H1 (cell line): Measurements from ENCODE around the gene OR2V2. TPM values are rescaled to one million over a fixed set of nuclear protein-coding genes. Genes with fewer than 3 reads are reported as not detected.

Experiments
- CTCF ChIA-PET: fragments of 300-600 bp; sonication (Branson Sonifier 250); formaldehyde crosslinking; loops from one replicate; lab custom pipeline; 2021; ENCODE audit not compliant: partially characterized antibody; lab: Charles Lee
- POLR2A ChIA-PET: fragments of 300-600 bp; sonication (Branson Sonifier 250); formaldehyde crosslinking; loops from one replicate; lab custom pipeline; 2021; ENCODE audit warnings: inconsistent platforms; ENCODE audit not compliant: partially characterized antibody; lab: Charles Lee
- DNase-seq, 2 experiments: peaks; one replicate each; pipeline versions ENCODE4 v3.0.0 to v3.0.0-alpha.2; 2010 to 2022; ENCODE audit warnings: low spot score in 2 of 2, low read depth in 1 of 2, mixed read lengths in 1 of 2
- FAIRE-seq: peaks from 2 replicates; lab custom pipeline; 2011; peaks lifted over from hg19 to GRCh38; lab: Jason Lieb, UNC
- H2AFZ ChIP-seq: 2 replicates; pipeline ENCODE4 v1.8.1; 2012; ENCODE audit warnings: low read length, inconsistent platforms
- H2AK5ac ChIP-seq: 2 replicates; pipeline ENCODE4 v1.6.1; 2013; ENCODE audit warnings: low read depth, low read length
- H2BK120ac ChIP-seq: replicated peaks from 2 replicates; pipeline ENCODE3; 2013; ENCODE audit warnings: low read depth, low read length, inconsistent platforms
- H2BK12ac ChIP-seq: 2 replicates; pipeline ENCODE4 v1.6.1; 2013; ENCODE audit warnings: low read depth, low read length
- H2BK15ac ChIP-seq: 2 replicates; pipeline ENCODE4 v1.6.1; 2013; ENCODE audit warnings: low read length
- H2BK20ac ChIP-seq: 2 replicates; pipeline ENCODE4 v1.6.1; 2013; ENCODE audit warnings: low read length
- H2BK5ac ChIP-seq: 2 replicates; pipeline ENCODE4 v1.6.1; 2013; ENCODE audit warnings: low read depth, low read length
- H3K14ac ChIP-seq: 2 replicates; pipeline ENCODE4 v1.6.1; 2013; ENCODE audit warnings: inconsistent platforms; ENCODE audit not compliant: insufficient read length
- H3K18ac ChIP-seq: 2 replicates; pipeline ENCODE4 v1.6.1; 2013; ENCODE audit warnings: low read length; ENCODE audit errors: extremely low read depth
- H3K23ac ChIP-seq: 2 replicates; pipeline ENCODE4 v1.6.1; 2013; ENCODE audit warnings: inconsistent platforms; ENCODE audit not compliant: insufficient read length
- H3K23me2 ChIP-seq: 2 replicates; pipeline ENCODE4 v1.6.1; 2013; ENCODE audit warnings: low read depth, low read length
- H3K27ac ChIP-seq: 2 replicates; pipeline ENCODE4 v1.6.1; 2011; ENCODE audit warnings: low read depth, low read length, inconsistent platforms
- H3K27me3 ChIP-seq, 4 experiments: replicated peaks in 1 of 4; 1 replicate in 1 of 4; 2 replicates in 3 of 4; pipeline versions ENCODE4 v1.6.1 to v1.8.1; 2011 to 2013; ENCODE audit warnings: low read length in 3 of 4, mild to moderate bottlenecking in 3 of 4, inconsistent platforms in 2 of 4, mixed read lengths in 2 of 4, moderate library complexity in 1 of 4; ENCODE audit not compliant: control insufficient read depth in 3 of 4, insufficient read depth in 3 of 4; ENCODE audit errors: extremely low read depth in 1 of 4
- H3K36me3 ChIP-seq, 4 experiments: 2 replicates each; pipeline versions ENCODE4 v1.6.1 to v1.8.1; 2011 to 2013; ENCODE audit warnings: mild to moderate bottlenecking in 4 of 4, low read length in 3 of 4, moderate library complexity in 2 of 4, control low read depth in 1 of 4, inconsistent platforms in 1 of 4; ENCODE audit not compliant: insufficient read depth in 4 of 4, control insufficient read depth in 2 of 4
- H3K4ac ChIP-seq: replicated peaks from 2 replicates; pipeline ENCODE3; 2013; ENCODE audit warnings: low read length, low read depth, mixed read lengths, inconsistent platforms; ENCODE audit not compliant: insufficient read length
- H3K4me1 ChIP-seq, 4 experiments: replicated peaks in 1 of 4; 1 replicate in 1 of 4; 2 replicates in 3 of 4; pipeline versions ENCODE4 v1.6.1 to v1.8.1; 2011 to 2013; ENCODE audit warnings: low read length in 3 of 4, inconsistent platforms in 2 of 4, mixed read lengths in 1 of 4; ENCODE audit not compliant: insufficient read depth in 4 of 4, control insufficient read depth in 3 of 4
- H3K4me2 ChIP-seq, 2 experiments: 2 replicates each; pipeline versions ENCODE4 v1.6.1 to v1.8.1; 2011 to 2013; ENCODE audit warnings: low read depth in 2 of 2, low read length in 2 of 2, control low read depth in 1 of 2, inconsistent platforms in 1 of 2, mild to moderate bottlenecking in 1 of 2; ENCODE audit not compliant: insufficient read depth in 1 of 2
- H3K4me3 ChIP-seq, 4 experiments: fragments of 200-600, 300-600 bp in 1 of 4; sonication (generic), shearing (Covaris generic), sonication (Bioruptor Twin) in 1 of 4; 2 replicates each; pipeline versions ENCODE4 v1.5.1 to v1.8.1; 2011 to 2016; ENCODE audit warnings: low read length in 4 of 4, low read depth in 3 of 4, control low read depth in 2 of 4, inconsistent platforms in 2 of 4, mild to moderate bottlenecking in 2 of 4, mixed read lengths in 1 of 4, moderate library complexity in 1 of 4; ENCODE audit not compliant: insufficient read depth in 2 of 4; ENCODE audit errors: extremely low read depth in 1 of 4
- H3K56ac ChIP-seq: replicated peaks from 2 replicates; pipeline ENCODE3; 2013; ENCODE audit warnings: low read depth, mild to moderate bottlenecking, mixed read lengths, low read length, inconsistent platforms; ENCODE audit not compliant: insufficient read length
- H3K79me1 ChIP-seq: 2 replicates; pipeline ENCODE4 v1.6.1; 2013; ENCODE audit warnings: low read depth, low read length, control low read depth
- H3K79me2 ChIP-seq, 2 experiments: 2 replicates each; pipeline versions ENCODE4 v1.6.1 to v1.8.1; 2012 to 2013; ENCODE audit warnings: low read length in 2 of 2, mild to moderate bottlenecking in 2 of 2, inconsistent platforms in 1 of 2; ENCODE audit not compliant: insufficient read depth in 2 of 2, control insufficient read depth in 1 of 2
- H3K9ac ChIP-seq, 4 experiments: replicated peaks in 1 of 4; 1 replicate in 1 of 4; 2 replicates in 3 of 4; pipeline versions ENCODE4 v1.6.1 to v1.8.1; 2011 to 2013; ENCODE audit warnings: low read depth in 3 of 4, low read length in 3 of 4, control low read depth in 2 of 4, mild to moderate bottlenecking in 2 of 4, moderate library complexity in 2 of 4, inconsistent platforms in 1 of 4; ENCODE audit errors: extremely low read depth in 1 of 4
- H3K9me3 ChIP-seq, 2 experiments: 2 replicates each; pipeline versions ENCODE4 v1.6.1 to v1.8.1; 2012 to 2013; ENCODE audit warnings: mild to moderate bottlenecking in 2 of 2, moderate library complexity in 2 of 2, control low read depth in 1 of 2, inconsistent platforms in 1 of 2, low read depth in 1 of 2, low read length in 1 of 2, mixed read lengths in 1 of 2; ENCODE audit not compliant: insufficient read depth in 2 of 2
- H4K20me1 ChIP-seq, 2 experiments: replicated peaks in 1 of 2; 2 replicates each; pipeline versions ENCODE3 to v1.8.1; 2011 to 2013; ENCODE audit warnings: inconsistent platforms in 2 of 2, low read length in 2 of 2, mild to moderate bottlenecking in 1 of 2; ENCODE audit not compliant: insufficient read depth in 2 of 2, control insufficient read depth in 1 of 2
- H4K5ac ChIP-seq: 2 replicates; pipeline ENCODE4 v1.6.1; 2013; ENCODE audit warnings: low read length, low read depth, mixed read lengths, inconsistent platforms; ENCODE audit not compliant: insufficient read length
- H4K8ac ChIP-seq: 2 replicates; pipeline ENCODE4 v1.8.0; 2013; ENCODE audit warnings: mild to moderate bottlenecking, moderate library complexity, low read length, inconsistent platforms; ENCODE audit not compliant: insufficient read depth; ENCODE audit errors: extremely low read depth
- H4K91ac ChIP-seq: replicated peaks from 2 replicates; pipeline ENCODE3; 2013; ENCODE audit warnings: low read length, mixed read lengths, inconsistent platforms; ENCODE audit not compliant: insufficient read length
- KDM4A ChIP-seq: IDR thresholded peaks from one replicate; pipeline ENCODE4 v1.7.1; 2012; ENCODE audit warnings: low read depth, mild to moderate bottlenecking, moderate library complexity, low read length, inconsistent platforms; ENCODE audit not compliant: severe bottlenecking
- WGBS, 2 experiments: shearing (Covaris generic) in 1 of 2; methylation state at CpG; one replicate each; pipeline versions ENCODE4 v1.1.6 to v1.1.7; 2013 to 2015; ENCODE audit warnings: low lambda C conversion rate in 2 of 2, mixed read lengths in 2 of 2, inconsistent platforms in 1 of 2, low coverage in 1 of 2, missing lambda C conversion rate in 1 of 2; ENCODE audit not compliant: insufficient replicate concordance in 2 of 2, insufficient coverage in 1 of 2, insufficient read length in 1 of 2; ENCODE audit errors: extremely low coverage in 1 of 2, missing lambda C conversion rate in 1 of 2; 5-methylcytosine and 5-hydroxymethylcytosine counted together
- polyA plus RNA-seq, 7 experiments: library from polyadenylated mRNA; depleted of rRNA in 3 of 7; stranded (reverse) in 5 of 7; unstranded in 2 of 7; fragments of >200 nt in 5 of 7; fragments of 200-250 nt in 2 of 7; gene quantifications; 1 replicate in 5 of 7; 2 replicates in 1 of 7; 4 replicates in 1 of 7; pipeline versions ENCODE4 v1.2.1 to v1.2.3, GENCODE V29; 2011 to 2013; ENCODE audit warnings: missing spikeins in 2 of 7, mixed read lengths in 2 of 7
- total RNA-seq: library from RNA; stranded (reverse); fragmentation: NEBNext Ultra II Directional; extraction: Animal tissue kit (Norgen Biotek cat#: 25700); gene quantifications from 2 replicates; pipeline ENCODE4 v1.2.1, GENCODE V29; 2021

The OR2V2 gene
- total and polyA plus RNA-seq, 2 of the 8 experiments (the other 6 are each of a cell fraction or from before 2014, with no cell fraction given) = not detected

DNA sequence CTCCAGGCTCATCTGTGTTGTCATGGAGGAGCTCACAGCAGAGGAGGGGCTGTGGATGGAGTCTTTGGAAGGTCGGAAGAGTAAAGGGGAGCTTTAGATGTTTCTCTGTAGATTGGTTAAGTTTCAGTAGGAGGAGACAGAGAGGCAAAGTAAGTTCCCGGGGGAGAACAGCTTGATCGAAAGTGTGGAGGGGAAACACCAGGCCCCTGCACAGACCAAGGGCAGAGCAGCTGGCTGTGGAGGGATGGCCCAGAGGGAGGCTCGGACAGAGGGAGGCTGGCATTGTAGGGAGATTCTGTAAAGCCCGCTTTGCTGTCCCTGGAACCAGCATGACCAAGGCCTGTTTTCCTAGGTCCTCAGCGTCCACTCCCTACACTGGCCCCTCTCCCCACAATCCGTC lies 5.3 kb upstream of the OR2V2 start:
- Histone ChIP-seq H4K5ac (no peak overlapping the region), H3K4me3 (no peak overlapping the region), H3K23me2 (no peaks in the 10 kb centered on the region), H2BK5ac (no peak overlapping the region), H2BK120ac (no peak overlapping the region), H3K79me1 (no peaks in the 10 kb centered on the region), H2BK20ac (no peak overlapping the region), H2AK5ac (no peak overlapping the region), H3K4me2 (no peak overlapping the region), H2AFZ (0 out of 2 replicates have a peak overlapping the region, but pooled peaks have one; percentile 9), H2BK12ac (no peak overlapping the region), H3K23ac (no peak overlapping the region), H3K56ac (no peak overlapping the region), H4K8ac (no peak overlapping the region), H3K4me1 (peaks cover 0 to 2% (median under 1%) of the 10 kb centered on the region in 4 experiments; a peak in 2 of 7 replicates), H3K79me2 (no peaks in the 10 kb centered on the region), H3K36me3 (no peaks in the 10 kb centered on the region), H3K27ac (no peak overlapping the region), H3K9ac (no peak overlapping the region), H3K27me3 (no peaks in the 10 kb centered on the region; a peak in 1 of 7 replicates), H3K18ac (no peak overlapping the region), H4K91ac (no peak overlapping the region), H3K9me3 (peaks cover 4 to 5% of the 10 kb centered on the region in 2 experiments; a peak in 2 of 4 replicates), H3K14ac (no peak overlapping the region), H4K20me1 (no peaks in the 10 kb centered on the region), H2BK15ac (no peak overlapping the region), H3K4ac (no peak overlapping the region)
- DNase-seq = no peak
- no peak for TF ChIP-seq KDM4A
- WGBS, 2 experiments = 86% methylated on average over 7 of the region's 7 CpGs; no CpG with 5 or more reads in 1 of the 2 experiments
- FAIRE-seq = no peak
- ChIA-PET POLR2A (interaction anchor here (1.4 kb wide), 1 partner anchor 30 kb away, joined by 5 read pairs; no protein-coding TSS in a partner anchor), CTCF (interaction anchor here (1.7 kb wide), 1 partner anchor 18 kb away, joined by 6 read pairs; no protein-coding TSS in a partner anchor)
